ENCODE data around the gene METTL15. TPM values are rescaled to one million over a fixed set of nuclear protein-coding genes. Genes with fewer than 3 reads are reported as not detected.
"Not testable (repeated sequence)": the region's sequence is repeated elsewhere in the genome, so short reads cannot be mapped to it uniquely, and the experiment has no call there.

Gene METTL15
- total RNA-seq, 2 donors from 2014 or later, result 17.1 to 20.4 TPM

- H3K36me3 ChIP-seq (ENCODE audit: control insufficient read depth, insufficient read depth, low read length), result peaks cover 38% of the 10 kb centered on the region
These were observed 25.0 kb downstream of the METTL15 start for GRCh38 chr11:28133146-28133545.

GRCh38 chr11:28136157-28136556 is 28.0 kb downstream of the METTL15 start:
- peaks cover 44% of the 10 kb centered on the region for H3K36me3 ChIP-seq (ENCODE audit: control insufficient read depth, insufficient read depth, low read length)
- H3K4me3 Mint-ChIP-seq; H3K9ac ChIP-seq (ENCODE audit: extremely low read depth, low read length, poor library complexity, severe bottlenecking); H3K4me1 ChIP-seq (ENCODE audit: control insufficient read depth, insufficient read depth, low read length); H3K27ac ChIP-seq (ENCODE audit: low read depth, low read length); DNase-seq; H3K4me1 Mint-ChIP-seq; H3K27ac Mint-ChIP-seq; H3K27me3 ChIP-seq (ENCODE audit: control insufficient read depth, insufficient read depth, low read length, poor library complexity, severe bottlenecking); H3K27me3 Mint-ChIP-seq (ENCODE audit: insufficient read depth): not testable (repeated sequence)
- WGBS, 2 experiments (ENCODE audit: insufficient coverage in 1 of 2, insufficient read length in 1 of 2), result 86 to 92% methylated on average over 1 to 3 of the region's 4 CpGs
- H3K9me3 ChIP-seq (ENCODE audit: control insufficient read depth, low read length), result peaks cover 79% of the 10 kb centered on the region
- Mint-ChIP-seq H3K36me3 (ENCODE audit: low read depth) (peaks cover 83% of the 10 kb centered on the region), H3K9me3 (peaks cover 76% of the 10 kb centered on the region)
- peak overlapping the region; percentile 47 for H3K4me3 ChIP-seq (ENCODE audit: low read length)

More at GRCh38 chr11:28133146-28133545, 25.0 kb downstream of the METTL15 start:
- H3K4me1 Mint-ChIP-seq, result peaks cover 2% of the 10 kb centered on the region
- H3K9me3 Mint-ChIP-seq, result peaks cover 46% of the 10 kb centered on the region
- H3K36me3 Mint-ChIP-seq (ENCODE audit: low read depth), result peaks cover 62% of the 10 kb centered on the region
- 85 to 100% methylated on average over 2 to 3 of the region's 3 CpGs for WGBS, 2 experiments (ENCODE audit: insufficient coverage in 1 of 2, insufficient read length in 1 of 2)
- Histone ChIP-seq H3K9ac (ENCODE audit: extremely low read depth, low read length, poor library complexity, severe bottlenecking) (no peak overlapping the region), H3K27ac (ENCODE audit: low read depth, low read length) (no peak overlapping the region), H3K4me1 (ENCODE audit: control insufficient read depth, insufficient read depth, low read length) (no peaks in the 10 kb centered on the region), H3K27me3 (ENCODE audit: control insufficient read depth, insufficient read depth, low read length, poor library complexity, severe bottlenecking) (no peaks in the 10 kb centered on the region), H3K9me3 (ENCODE audit: control insufficient read depth, low read length) (peaks cover 49% of the 10 kb centered on the region), H3K4me3 (ENCODE audit: low read length) (no peak overlapping the region)
- TF ChIP-seq CTCF (conservative IDR thresholded peaks at IDR 0.05), result no peak
- H3K27me3 Mint-ChIP-seq (ENCODE audit: insufficient read depth), result no peaks in the 10 kb centered on the region
- no peak overlapping the region for H3K27ac Mint-ChIP-seq
- DNase-seq, result no peak
- no peak overlapping the region for H3K4me3 Mint-ChIP-seq

- H3K9me3 Mint-ChIP-seq, result peaks cover 78% of the 10 kb centered on the region
- H3K36me3 Mint-ChIP-seq (ENCODE audit: low read depth), result peaks cover 84% of the 10 kb centered on the region
- 100% methylated on average over 1 to 2 of the region's 3 CpGs for WGBS, 2 experiments (ENCODE audit: insufficient coverage in 1 of 2, insufficient read length in 1 of 2)
- H3K27ac Mint-ChIP-seq, result no peak overlapping the region
- no peak for TF ChIP-seq CTCF (conservative IDR thresholded peaks at IDR 0.05)
- Histone ChIP-seq H3K36me3 (ENCODE audit: control insufficient read depth, insufficient read depth, low read length) (peaks cover 41% of the 10 kb centered on the region), H3K9me3 (ENCODE audit: control insufficient read depth, low read length) (peaks cover 79% of the 10 kb centered on the region), H3K4me1 (ENCODE audit: control insufficient read depth, insufficient read depth, low read length) (no peaks in the 10 kb centered on the region), H3K27me3 (ENCODE audit: control insufficient read depth, insufficient read depth, low read length, poor library complexity, severe bottlenecking) (no peaks in the 10 kb centered on the region), H3K4me3 (ENCODE audit: low read length) (no peak overlapping the region), H3K9ac (ENCODE audit: extremely low read depth, low read length, poor library complexity, severe bottlenecking) (no peak overlapping the region), H3K27ac (ENCODE audit: low read depth, low read length) (no peak overlapping the region)
- H3K4me1 Mint-ChIP-seq, result no peaks in the 10 kb centered on the region
- no peak overlapping the region for H3K4me3 Mint-ChIP-seq
- DNase-seq, result no peak
- H3K27me3 Mint-ChIP-seq (ENCODE audit: insufficient read depth), result no peaks in the 10 kb centered on the region
These were observed 29.2 kb downstream of the METTL15 start for GRCh38 chr11:28137366-28137765.

- no peak for TF ChIP-seq CTCF (conservative IDR thresholded peaks at IDR 0.05)
- no peak overlapping the region for H3K9ac ChIP-seq (ENCODE audit: extremely low read depth, low read length, poor library complexity, severe bottlenecking)
- H3K4me3 ChIP-seq (ENCODE audit: low read length), result peak overlapping the region; percentile 10
- H3K27me3 ChIP-seq (ENCODE audit: control insufficient read depth, insufficient read depth, low read length, poor library complexity, severe bottlenecking), result no peaks in the 10 kb centered on the region
- Mint-ChIP-seq H3K27me3 (ENCODE audit: insufficient read depth) (no peaks in the 10 kb centered on the region), H3K4me3 (no peak overlapping the region), H3K27ac (no peak overlapping the region), H3K36me3 (ENCODE audit: low read depth) (peaks cover 84% of the 10 kb centered on the region), H3K4me1 (no peaks in the 10 kb centered on the region), H3K9me3 (peaks cover 78% of the 10 kb centered on the region)
- no peak for DNase-seq
- no peak overlapping the region for H3K27ac ChIP-seq (ENCODE audit: low read depth, low read length)
- WGBS, 2 experiments (ENCODE audit: insufficient coverage in 1 of 2, insufficient read length in 1 of 2), result 100% methylated on average over 1 of the region's 1 CpG; no CpG with 5 or more reads in 1 of the 2 experiments
- H3K36me3 ChIP-seq (ENCODE audit: control insufficient read depth, insufficient read depth, low read length), result peaks cover 41% of the 10 kb centered on the region
- H3K4me1 ChIP-seq (ENCODE audit: control insufficient read depth, insufficient read depth, low read length), result no peaks in the 10 kb centered on the region
- H3K9me3 ChIP-seq (ENCODE audit: control insufficient read depth, low read length), result peaks cover 79% of the 10 kb centered on the region
These were observed 29.6 kb downstream of the METTL15 start for GRCh38 chr11:28137832-28138231.
